ENCODE results near the gene AFAP1.

AFAP1 gene

GRCh38 chr4:7847206-7847605 is 92.5 kb downstream of the AFAP1 start:
- peaks cover 71% of the 10 kb centered on the region for H3K4me1 Mint-ChIP-seq
- DNase-seq, result no peak
- H3K9me3 Mint-ChIP-seq, result no peaks in the 10 kb centered on the region
- no peak for ATAC-seq
- no peaks in the 10 kb centered on the region for H3K27me3 Mint-ChIP-seq
- H3K27ac Mint-ChIP-seq, result no peak overlapping the region
- no peak overlapping the region for H3K4me3 Mint-ChIP-seq

GRCh38 chr4:7845493-7846128 is 94.0 kb downstream of the AFAP1 start:
- Mint-ChIP-seq H3K4me3 (no peak overlapping the region), H3K4me1 (peaks cover 55% of the 10 kb centered on the region), H3K27me3 (no peaks in the 10 kb centered on the region), H3K27ac (no peak overlapping the region), H3K9me3 (no peaks in the 10 kb centered on the region)
- DNase-seq (no peak), ATAC-seq (peak; percentile 57)

- no peak overlapping the region for H3K4me3 Mint-ChIP-seq
- peaks cover 45% of the 10 kb centered on the region for H3K4me1 Mint-ChIP-seq
- peak overlapping the region in 1 of 2 donors; percentile 1 for H3K27ac Mint-ChIP-seq
- no peaks in the 10 kb centered on the region for H3K9me3 Mint-ChIP-seq
- no peaks in the 10 kb centered on the region for H3K27me3 Mint-ChIP-seq
- DNase-seq (no peak), ATAC-seq (no peak)
These were observed 95.1 kb downstream of the AFAP1 start for GRCh38 chr4:7844594-7844991.

GRCh38 chr4:7843831-7844593 is 95.6 kb downstream of the AFAP1 start:
- ATAC-seq (peak; percentile 91), DNase-seq (peak; percentile 47 to 67)
- H3K4me3 Mint-ChIP-seq, result no peak overlapping the region
- peak overlapping the region in 1 of 2 donors; percentile 29 for H3K27ac Mint-ChIP-seq
- no peaks in the 10 kb centered on the region for H3K9me3 Mint-ChIP-seq
- no peaks in the 10 kb centered on the region for H3K27me3 Mint-ChIP-seq
- peaks cover 39% of the 10 kb centered on the region for H3K4me1 Mint-ChIP-seq

GRCh38 chr4:7842384-7843279 is 97.0 kb downstream of the AFAP1 start:
- H3K4me1 Mint-ChIP-seq, result peaks cover 28% of the 10 kb centered on the region
- H3K27ac Mint-ChIP-seq, result no peak overlapping the region
- H3K4me3 Mint-ChIP-seq, result no peak overlapping the region
- DNase-seq, result no peak
- no peaks in the 10 kb centered on the region for H3K9me3 Mint-ChIP-seq
- H3K27me3 Mint-ChIP-seq, result no peaks in the 10 kb centered on the region
- no peak for ATAC-seq

- H3K4me3 Mint-ChIP-seq, result no peak overlapping the region
- no peaks in the 10 kb centered on the region for H3K9me3 Mint-ChIP-seq
These were observed 97.8 kb downstream of the AFAP1 start for GRCh38 chr4:7841894-7842293.

GRCh38 chr4:7841071-7841470 is 98.6 kb downstream of the AFAP1 start:
- DNase-seq (no peak), ATAC-seq (no peak)
- Mint-ChIP-seq H3K4me1 (peaks cover 25% of the 10 kb centered on the region), H3K27me3 (no peaks in the 10 kb centered on the region), H3K9me3 (no peaks in the 10 kb centered on the region), H3K4me3 (no peak overlapping the region), H3K27ac (no peak overlapping the region)

More at GRCh38 chr4:7841894-7842293, 97.8 kb downstream of the AFAP1 start:
- Mint-ChIP-seq H3K27ac (no peak overlapping the region), H3K4me1 (peaks cover 26% of the 10 kb centered on the region), H3K27me3 (no peaks in the 10 kb centered on the region)
- no peak for ATAC-seq
- DNase-seq, result no peak

- no peaks in the 10 kb centered on the region for H3K27me3 Mint-ChIP-seq
- no peak for ATAC-seq
- DNase-seq, result no peak
- no peak overlapping the region for H3K27ac Mint-ChIP-seq
- peaks cover 16% of the 10 kb centered on the region for H3K4me1 Mint-ChIP-seq
- no peaks in the 10 kb centered on the region for H3K9me3 Mint-ChIP-seq
- no peak overlapping the region for H3K4me3 Mint-ChIP-seq
These were observed 99.8 kb downstream of the AFAP1 start for GRCh38 chr4:7839856-7840255.

- Mint-ChIP-seq H3K9me3 (no peaks in the 10 kb centered on the region), H3K4me3 (no peak overlapping the region), H3K27ac (peak overlapping the region in 1 of 2 donors; percentile 31), H3K27me3 (no peaks in the 10 kb centered on the region), H3K4me1 (no peaks in the 10 kb centered on the region)
- ATAC-seq, result no peak
- no peak for DNase-seq
These were observed 101.4 kb downstream of the AFAP1 start for GRCh38 chr4:7838136-7838782.

- no peaks in the 10 kb centered on the region for H3K27me3 Mint-ChIP-seq
These were observed 102.0 kb downstream of the AFAP1 start for GRCh38 chr4:7837597-7838135.

GRCh38 chr4:7831858-7832730 is 107.6 kb downstream of the AFAP1 start:
- H3K4me3 Mint-ChIP-seq, result no peak overlapping the region
- DNase-seq (no peak), ATAC-seq (no peak)
- no peaks in the 10 kb centered on the region for H3K27me3 Mint-ChIP-seq
- H3K9me3 Mint-ChIP-seq, result peaks cover 8 to 11% of the 10 kb centered on the region in 2 donors
- H3K4me1 Mint-ChIP-seq, result peaks cover 38% of the 10 kb centered on the region
- no peak overlapping the region for H3K27ac Mint-ChIP-seq

More at GRCh38 chr4:7837597-7838135, 102.0 kb downstream of the AFAP1 start:
- Mint-ChIP-seq H3K4me3 (no peak overlapping the region), H3K4me1 (no peaks in the 10 kb centered on the region), H3K27ac (peak overlapping the region in 1 of 2 donors; percentile 62), H3K9me3 (no peaks in the 10 kb centered on the region)
- DNase-seq (no peak), ATAC-seq (no peak)

- DNase-seq (no peak), ATAC-seq (no peak)
- no peaks in the 10 kb centered on the region for H3K27me3 Mint-ChIP-seq
- H3K4me3 Mint-ChIP-seq, result no peak overlapping the region
- H3K9me3 Mint-ChIP-seq, result peaks cover 8 to 11% of the 10 kb centered on the region in 2 donors
- peaks cover 45% of the 10 kb centered on the region for H3K4me1 Mint-ChIP-seq
- H3K27ac Mint-ChIP-seq, result no peak overlapping the region
These were observed 108.3 kb downstream of the AFAP1 start for GRCh38 chr4:7831330-7831729.

- no peaks in the 10 kb centered on the region for H3K27me3 Mint-ChIP-seq
- DNase-seq (no peak), ATAC-seq (no peak)
- no peak overlapping the region for H3K27ac Mint-ChIP-seq
- H3K9me3 Mint-ChIP-seq, result peaks cover 8 to 11% of the 10 kb centered on the region in 2 donors
- peaks cover 47% of the 10 kb centered on the region for H3K4me1 Mint-ChIP-seq
- no peak overlapping the region for H3K4me3 Mint-ChIP-seq
These were observed 108.9 kb downstream of the AFAP1 start for GRCh38 chr4:7830747-7831146.
